Fibroblast of villous mesenchyme (primary cell): ENCODE measurements around the gene THAP2. TPM values are rescaled to one million over a fixed set of nuclear protein-coding genes. Genes with fewer than 3 reads are reported as not detected.
A peak's percentile ranks its signal among the peaks of the same experiment; 100 is the strongest.
"Not testable (repeated sequence)": the region's sequence is repeated elsewhere in the genome, so short reads cannot be mapped to it uniquely, and the experiment has no call there.

Experiments used
- DNase-seq: peaks from one replicate; pipeline ENCODE4 v3.0.0-alpha.2; 2010; ENCODE audit warnings: low read depth
- H3K4me3 ChIP-seq: 2 replicates; pipeline ENCODE4 v1.5.1; 2011; ENCODE audit warnings: low read depth, mild to moderate bottlenecking, low read length
- total RNA-seq: library from RNA; depleted of rRNA; stranded (reverse); fragments of >200 nt; gene quantifications from 2 replicates; pipeline ENCODE4 v1.2.3, GENCODE V29; 2012
- TF ChIP-seq, protein P1 (sequence below): IDR thresholded peaks from 2 replicates; pipeline ENCODE4 v1.5.1; 2012; ENCODE audit warnings: low read depth, mild to moderate bottlenecking, low read length; ENCODE audit not compliant: insufficient read depth

Gene THAP2
- total RNA-seq, 1 donor: 6.0 TPM

DNA sequence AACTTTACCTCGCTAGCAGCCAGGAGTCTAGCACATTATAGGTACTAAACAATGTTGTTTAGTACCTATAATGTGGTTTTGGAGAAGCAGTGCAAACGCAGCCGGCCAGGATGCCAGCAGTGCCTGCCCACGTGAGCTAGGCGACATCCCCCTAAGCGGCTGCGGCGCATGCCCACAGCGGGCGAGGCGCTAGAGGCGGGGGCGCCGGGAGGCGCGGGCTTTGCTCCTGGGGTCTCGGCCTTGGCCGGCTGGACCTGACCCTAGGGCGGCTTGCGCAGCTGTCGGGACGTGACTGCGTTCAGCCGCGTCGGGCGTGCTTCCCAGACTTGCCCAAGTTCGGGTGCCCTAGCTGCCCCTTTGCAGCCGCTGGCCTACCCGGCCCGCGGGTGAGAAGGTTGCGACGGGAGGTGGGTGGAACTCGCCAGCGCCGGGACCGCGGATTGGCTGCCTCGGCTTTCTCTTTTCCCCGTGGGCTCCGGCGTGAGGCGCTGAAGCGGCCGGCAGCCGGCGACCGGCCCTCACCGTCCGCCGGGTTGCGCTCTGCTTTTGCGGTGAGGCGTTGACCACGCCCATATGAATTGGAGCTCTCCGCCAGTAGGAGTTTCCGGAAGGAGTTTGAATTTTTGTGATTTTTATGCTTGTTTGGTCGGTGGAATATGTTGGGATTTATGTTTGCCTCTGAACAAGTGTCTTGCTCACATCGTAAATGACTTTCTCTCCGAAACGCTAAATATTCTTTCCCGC is 22.0 kb downstream of the THAP2 start, which contains the start of gene TMEM19:
TMEM19 (plus strand) TSS at position 169 of the 744 bp plus-strand sequence. CDS start 599 bp downstream, outside the sequence.
- peak within 1 kb of the TSS; percentile 85 for H3K4me3 ChIP-seq
- TF ChIP-seq, protein P1, sequence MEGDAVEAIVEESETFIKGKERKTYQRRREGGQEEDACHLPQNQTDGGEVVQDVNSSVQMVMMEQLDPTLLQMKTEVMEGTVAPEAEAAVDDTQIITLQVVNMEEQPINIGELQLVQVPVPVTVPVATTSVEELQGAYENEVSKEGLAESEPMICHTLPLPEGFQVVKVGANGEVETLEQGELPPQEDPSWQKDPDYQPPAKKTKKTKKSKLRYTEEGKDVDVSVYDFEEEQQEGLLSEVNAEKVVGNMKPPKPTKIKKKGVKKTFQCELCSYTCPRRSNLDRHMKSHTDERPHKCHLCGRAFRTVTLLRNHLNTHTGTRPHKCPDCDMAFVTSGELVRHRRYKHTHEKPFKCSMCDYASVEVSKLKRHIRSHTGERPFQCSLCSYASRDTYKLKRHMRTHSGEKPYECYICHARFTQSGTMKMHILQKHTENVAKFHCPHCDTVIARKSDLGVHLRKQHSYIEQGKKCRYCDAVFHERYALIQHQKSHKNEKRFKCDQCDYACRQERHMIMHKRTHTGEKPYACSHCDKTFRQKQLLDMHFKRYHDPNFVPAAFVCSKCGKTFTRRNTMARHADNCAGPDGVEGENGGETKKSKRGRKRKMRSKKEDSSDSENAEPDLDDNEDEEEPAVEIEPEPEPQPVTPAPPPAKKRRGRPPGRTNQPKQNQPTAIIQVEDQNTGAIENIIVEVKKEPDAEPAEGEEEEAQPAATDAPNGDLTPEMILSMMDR: peak; percentile 29

DNA sequence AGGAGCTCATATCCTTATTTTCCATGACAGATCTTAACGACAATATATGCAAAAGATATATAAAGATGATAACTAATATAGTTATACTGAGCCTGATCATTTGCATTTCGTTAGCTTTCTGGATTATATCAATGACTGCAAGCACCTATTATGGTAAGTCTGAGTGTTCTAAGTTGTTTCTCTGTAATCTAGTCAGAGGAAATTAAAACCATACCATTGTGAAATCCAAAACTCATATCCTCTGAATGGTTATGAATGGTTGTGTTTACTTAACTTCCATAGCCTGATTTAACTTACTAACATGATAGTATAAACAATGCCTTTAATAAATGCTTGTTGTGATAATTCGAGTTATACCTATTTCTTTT is 22.5 kb downstream of the THAP2 start:
- TF ChIP-seq, protein P1: no peak
- peak; percentile 51 for DNase-seq
- peak overlapping the region; percentile 85 for H3K4me3 ChIP-seq

More for the DNA sequence above, 22.0 kb downstream of the THAP2 start, which contains the start of gene TMEM19:
- DNase-seq: peak; percentile 91

DNA sequence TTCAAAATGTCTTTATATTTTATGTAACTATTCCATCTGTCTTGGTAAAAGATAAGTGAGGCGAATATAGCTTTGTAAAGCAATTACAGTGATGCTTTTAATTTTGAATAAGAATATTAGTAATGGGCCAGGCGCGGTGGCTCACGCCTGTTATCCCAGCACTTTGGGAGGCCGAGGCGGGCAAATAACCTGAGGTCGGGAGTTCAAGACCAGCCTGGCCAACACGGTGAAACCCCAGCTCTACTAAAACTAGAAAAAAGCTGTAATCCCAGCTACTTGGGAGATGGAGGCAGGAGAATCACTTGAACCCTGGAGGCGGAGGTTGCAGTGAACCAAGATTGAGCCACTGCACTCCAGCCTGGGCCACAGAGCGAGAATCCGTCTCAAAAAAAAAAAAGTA is 23.1 kb downstream of the THAP2 start:
- peak overlapping the region; percentile 85 for H3K4me3 ChIP-seq
- DNase-seq: not testable (repeated sequence)

DNA sequence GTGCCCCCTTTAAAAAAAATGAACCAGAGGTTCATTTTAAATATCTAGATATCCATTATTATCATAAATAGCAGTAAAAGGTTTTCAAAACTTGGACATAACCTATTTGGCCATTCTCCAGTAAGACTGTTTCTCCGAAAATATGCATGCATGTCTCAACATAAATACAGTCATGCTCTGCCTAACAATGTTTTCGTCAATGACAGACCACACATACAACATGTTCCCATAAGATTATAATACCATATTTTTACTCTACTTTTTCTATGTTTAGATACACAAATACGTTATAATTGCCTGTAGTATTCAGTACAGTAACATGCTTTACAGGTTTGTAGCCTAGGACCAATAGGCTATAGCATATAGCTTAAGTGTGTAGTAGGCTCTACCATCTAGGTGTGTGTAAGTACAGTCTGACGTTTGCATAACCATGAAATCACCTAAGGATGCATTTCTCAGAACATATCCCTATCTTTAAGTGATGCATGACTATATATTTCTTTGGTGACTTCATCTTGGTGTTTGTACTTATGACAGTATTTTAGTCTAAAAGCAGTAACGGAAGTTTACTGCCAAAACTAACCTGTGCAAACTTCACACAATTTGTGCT is 25.0 kb downstream of the THAP2 start:
- no peak for DNase-seq
- H3K4me3 ChIP-seq: no peak overlapping the region
- TF ChIP-seq, protein P1: no peak

DNA sequence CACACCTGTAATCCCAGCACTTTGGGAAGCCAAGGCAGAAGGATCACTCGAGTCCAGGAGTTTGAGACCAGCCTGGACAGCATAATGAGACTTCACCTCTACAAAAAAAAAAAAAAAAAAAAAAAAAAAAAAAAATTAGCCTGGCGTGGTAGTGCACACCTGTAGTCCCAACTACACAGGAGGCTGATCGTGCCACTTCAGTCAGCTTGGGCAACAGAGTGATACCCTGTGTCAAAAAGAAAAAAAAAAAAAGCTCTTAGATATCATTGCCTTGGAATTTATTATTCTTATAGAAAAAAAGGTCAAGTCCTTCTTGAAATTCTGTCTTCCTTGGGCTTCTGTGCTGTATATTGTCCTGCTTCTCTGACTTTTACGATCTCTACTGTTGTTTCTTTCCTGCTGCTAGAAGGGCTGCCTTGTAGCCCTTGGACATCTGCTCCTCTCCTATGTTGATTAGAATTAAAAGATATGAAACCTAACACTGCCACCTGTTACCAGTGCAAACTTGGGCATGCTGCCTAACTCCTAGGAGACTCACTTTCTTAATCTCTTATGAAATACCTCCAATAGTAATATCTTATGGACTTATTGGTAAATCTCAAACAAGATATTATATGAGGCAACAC is 27.5 kb downstream of the THAP2 start:
- DNase-seq: no peak
- TF ChIP-seq, protein P1: no peak
- H3K4me3 ChIP-seq: no peak overlapping the region

DNA sequence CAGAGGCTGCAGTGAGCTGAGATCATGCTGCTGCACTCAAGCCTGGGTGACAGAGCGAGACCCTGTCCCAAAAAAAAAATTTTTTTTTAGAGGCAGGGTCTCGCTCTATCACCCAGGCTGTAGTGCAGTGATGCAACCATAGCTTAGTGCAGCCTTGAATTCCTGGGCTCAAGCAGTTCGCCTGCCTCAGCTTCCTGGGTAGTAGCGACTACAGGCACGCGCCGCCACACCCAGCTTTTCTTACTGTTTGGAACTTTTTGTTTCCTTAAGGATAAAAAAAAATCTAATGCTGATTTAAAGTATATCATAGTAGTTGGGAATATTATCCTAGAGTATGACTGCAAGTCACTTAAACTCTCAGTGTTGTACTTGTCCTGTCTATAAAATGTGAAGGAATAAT is 29.0 kb downstream of the THAP2 start:
- DNase-seq: no peak
- H3K4me3 ChIP-seq: no peak overlapping the region
- TF ChIP-seq, protein P1: no peak

DNA sequence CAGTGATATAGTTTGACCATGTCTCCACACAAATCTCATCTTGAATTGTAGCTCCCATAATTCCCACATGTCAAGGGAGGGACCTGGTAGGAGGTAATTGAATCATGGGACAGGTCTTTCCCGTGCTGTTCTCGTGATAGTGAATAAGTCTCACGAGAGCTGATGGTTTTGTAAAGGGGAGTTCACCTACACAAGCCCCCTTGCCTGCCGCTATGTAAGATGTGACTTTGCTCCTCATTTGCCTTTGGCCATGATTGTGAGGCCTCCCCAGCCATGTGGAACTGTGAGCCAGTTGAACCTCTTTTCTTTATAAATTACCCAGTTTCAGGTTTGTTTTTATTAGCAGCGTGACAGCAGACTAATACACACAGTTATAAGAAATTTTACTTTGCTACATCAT is 29.6 kb downstream of the THAP2 start:
- not testable (repeated sequence) for DNase-seq, H3K4me3 ChIP-seq
